DOHH2 (cell line): ENCODE measurements around the gene UNC5B.

Experiments used
- CTCF ChIP-seq: fragments of 200-600 bp; sonication (generic); IDR thresholded peaks from one replicate; pipeline ENCODE4 v1.5.1; 2014; ENCODE audit warnings: antibody characterized with exemption, mild to moderate bottlenecking, low read depth, low read length; ENCODE audit not compliant: poor library complexity, severe bottlenecking
- EZH2phosphoT487 ChIP-seq: fragments of 200-600 bp; sonication (generic); IDR thresholded peaks from 2 replicates; pipeline ENCODE4 v1.6.1; 2017; ENCODE audit warnings: borderline replicate concordance, mild to moderate bottlenecking, antibody characterized with exemption, low read length, moderate library complexity, mixed read lengths

- TF ChIP-seq CTCF (no peak), EZH2phosphoT487 (no peak)
Measured at GRCh38 chr10:71262817-71263216, 50.4 kb downstream of the UNC5B start.
